Stimulated activated CD4-positive, alpha-beta T cell treated with anti-CD3 and anti-CD28 coated beads, Interleukin-2, amount 100 ng/mL, for 48 hours (primary cell): Measurements from ENCODE around the gene DSTN.
"Not testable (repeated sequence)": the region's sequence is repeated elsewhere in the genome, so short reads cannot be mapped to it uniquely, and the experiment has no call there.

Experiments
- DNase-seq, 2 donors: peaks; one replicate each; pipeline ENCODE4 v3.0.0-alpha.2; 2020

DSTN gene

GRCh38 chr20:17653835-17654648 is 84.2 kb downstream of the DSTN start:
- no peak for DNase-seq

GRCh38 chr20:17654649-17655285 is 84.9 kb downstream of the DSTN start:
- DNase-seq, result no peak

- no peak for DNase-seq
Measured at GRCh38 chr20:17655286-17655651, 85.4 kb downstream of the DSTN start.

GRCh38 chr20:17655865-17656479 is 86.1 kb downstream of the DSTN start:
- DNase-seq, result no peak

- no peak for DNase-seq
Measured at GRCh38 chr20:17657079-17657825, 87.4 kb downstream of the DSTN start.

GRCh38 chr20:17657898-17658647 is 88.2 kb downstream of the DSTN start:
- DNase-seq, result no peak

GRCh38 chr20:17658648-17658993 is 88.7 kb downstream of the DSTN start:
- no peak for DNase-seq

- DNase-seq, result not testable (repeated sequence)
Measured at GRCh38 chr20:17659344-17659743, 89.5 kb downstream of the DSTN start.
